ENCODE measurements around the gene ADAMTS6.

Gene ADAMTS6

GRCh38 chr5:65481635-65482295 lies at the start of gene ADAMTS6:
Gene ADAMTS6, minus strand, starts transcription at chr5:65481920. Its CDS starts 8,247 bp downstream, at chr5:65473673.
- H3K4me3 ChIP-seq (replicated peaks; ENCODE audit: low read depth, low read length), result peak within 1 kb of the TSS; percentile 68
- TF ChIP-seq, protein P1, sequence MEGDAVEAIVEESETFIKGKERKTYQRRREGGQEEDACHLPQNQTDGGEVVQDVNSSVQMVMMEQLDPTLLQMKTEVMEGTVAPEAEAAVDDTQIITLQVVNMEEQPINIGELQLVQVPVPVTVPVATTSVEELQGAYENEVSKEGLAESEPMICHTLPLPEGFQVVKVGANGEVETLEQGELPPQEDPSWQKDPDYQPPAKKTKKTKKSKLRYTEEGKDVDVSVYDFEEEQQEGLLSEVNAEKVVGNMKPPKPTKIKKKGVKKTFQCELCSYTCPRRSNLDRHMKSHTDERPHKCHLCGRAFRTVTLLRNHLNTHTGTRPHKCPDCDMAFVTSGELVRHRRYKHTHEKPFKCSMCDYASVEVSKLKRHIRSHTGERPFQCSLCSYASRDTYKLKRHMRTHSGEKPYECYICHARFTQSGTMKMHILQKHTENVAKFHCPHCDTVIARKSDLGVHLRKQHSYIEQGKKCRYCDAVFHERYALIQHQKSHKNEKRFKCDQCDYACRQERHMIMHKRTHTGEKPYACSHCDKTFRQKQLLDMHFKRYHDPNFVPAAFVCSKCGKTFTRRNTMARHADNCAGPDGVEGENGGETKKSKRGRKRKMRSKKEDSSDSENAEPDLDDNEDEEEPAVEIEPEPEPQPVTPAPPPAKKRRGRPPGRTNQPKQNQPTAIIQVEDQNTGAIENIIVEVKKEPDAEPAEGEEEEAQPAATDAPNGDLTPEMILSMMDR (IDR thresholded peaks at IDR 0.05; ENCODE audit: low read depth, low read length, missing control alignments), result no peak
- DNase-seq (ENCODE audit: extremely low read depth, low read depth), result peak; percentile 93

DNA sequence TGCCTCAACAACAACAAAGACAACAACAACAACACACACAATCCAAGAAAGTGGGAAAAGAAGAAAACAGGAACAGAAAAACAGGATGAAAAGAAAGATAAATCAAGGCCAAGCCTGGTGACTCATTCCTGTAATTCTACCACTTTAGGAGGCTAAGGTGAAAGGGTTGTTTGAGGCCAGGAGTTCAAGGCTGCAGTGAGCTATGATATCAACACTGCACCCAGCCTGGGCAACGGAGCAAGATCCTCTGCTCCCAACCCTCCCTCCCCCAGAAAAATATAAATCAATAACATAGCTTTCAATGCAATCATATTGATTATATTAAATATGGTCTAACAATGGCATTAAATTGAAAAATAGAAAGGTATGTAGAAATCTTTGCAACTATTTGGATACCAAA lies 49.2 kb upstream of the ADAMTS6 start:
- no peak overlapping the region for H3K4me3 ChIP-seq (replicated peaks; ENCODE audit: low read depth, low read length)
- no peak for DNase-seq (ENCODE audit: extremely low read depth, low read depth)
- TF ChIP-seq, protein P1 (IDR thresholded peaks at IDR 0.05; ENCODE audit: low read depth, low read length, missing control alignments), result no peak

- no peak overlapping the region for H3K4me3 ChIP-seq (replicated peaks; ENCODE audit: low read depth, low read length)
- TF ChIP-seq, protein P1 (IDR thresholded peaks at IDR 0.05; ENCODE audit: low read depth, low read length, missing control alignments), result no peak
- no peak for DNase-seq (ENCODE audit: extremely low read depth, low read depth)
Observed at GRCh38 chr5:65525726-65526125, 44.0 kb upstream of the ADAMTS6 start.

- DNase-seq (ENCODE audit: extremely low read depth, low read depth), result no peak
- H3K4me3 ChIP-seq (replicated peaks; ENCODE audit: low read depth, low read length), result no peak overlapping the region
- TF ChIP-seq, protein P1 (IDR thresholded peaks at IDR 0.05; ENCODE audit: low read depth, low read length, missing control alignments), result no peak
Observed at GRCh38 chr5:65512170-65512937, 30.6 kb upstream of the ADAMTS6 start.

GRCh38 chr5:65508978-65509377 lies 27.3 kb upstream of the ADAMTS6 start:
- TF ChIP-seq, protein P1 (IDR thresholded peaks at IDR 0.05; ENCODE audit: low read depth, low read length, missing control alignments), result no peak
- no peak overlapping the region for H3K4me3 ChIP-seq (replicated peaks; ENCODE audit: low read depth, low read length)
- DNase-seq (ENCODE audit: extremely low read depth, low read depth), result no peak

DNA sequence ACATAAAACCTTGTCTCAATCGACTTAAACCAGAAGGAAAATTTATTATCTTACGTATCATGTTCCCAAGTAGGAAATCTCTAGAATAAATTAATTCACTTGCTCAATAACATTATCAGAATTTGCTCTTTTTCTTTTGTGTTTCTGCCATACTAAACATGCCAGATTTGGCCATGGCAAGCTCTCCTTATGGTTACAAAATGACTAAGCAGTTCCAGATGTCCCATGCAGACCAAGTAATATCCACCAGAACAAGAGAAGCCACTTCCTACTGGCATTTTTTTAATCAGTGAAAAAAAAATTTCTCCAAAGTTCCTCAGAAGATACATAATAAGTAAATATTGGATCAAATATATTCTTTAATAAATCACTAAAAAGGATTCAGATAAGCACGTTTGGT lies 25.2 kb upstream of the ADAMTS6 start:
- DNase-seq (ENCODE audit: extremely low read depth, low read depth), result no peak
- TF ChIP-seq, protein P1 (IDR thresholded peaks at IDR 0.05; ENCODE audit: low read depth, low read length, missing control alignments), result no peak
- no peak overlapping the region for H3K4me3 ChIP-seq (replicated peaks; ENCODE audit: low read depth, low read length)
